Chondrocyte (in vitro differentiated cells): Measurements from ENCODE around the gene LIPH. TPM values are rescaled to one million over a fixed set of nuclear protein-coding genes. Genes with fewer than 3 reads are reported as not detected.

ENCODE experiments used
- DNase-seq: peaks from one replicate; pipeline ENCODE4 v3.0.0; 2021; ENCODE audit warnings: mixed read lengths, low spot score
- H3K27ac Mint-ChIP-seq: one replicate; pipeline ENCODE4 v1.8.0; 2021; ENCODE audit warnings: mild to moderate bottlenecking, moderate library complexity, mixed read lengths; ENCODE audit not compliant: unreplicated experiment
- H3K27me3 Mint-ChIP-seq: 2 replicates; pipeline ENCODE4 v1.8.0; 2021; ENCODE audit warnings: low read depth, mixed read lengths
- H3K36me3 Mint-ChIP-seq: 2 replicates; pipeline ENCODE4 v1.8.0; 2021; ENCODE audit warnings: low read depth, mixed read lengths
- H3K4me1 Mint-ChIP-seq: 2 replicates; pipeline ENCODE4 v1.8.0; 2021; ENCODE audit warnings: low read depth, mild to moderate bottlenecking, mixed read lengths
- H3K4me3 Mint-ChIP-seq: one replicate; pipeline ENCODE4 v1.8.0; 2021; ENCODE audit warnings: mild to moderate bottlenecking, moderate library complexity, mixed read lengths; ENCODE audit not compliant: unreplicated experiment
- H3K9me3 Mint-ChIP-seq: 2 replicates; pipeline ENCODE4 v1.8.0; 2021; ENCODE audit warnings: low read depth, mixed read lengths
- total RNA-seq: library from RNA; stranded (reverse); gene quantifications from 3 replicates; pipeline ENCODE4 v1.2.1, GENCODE V29; 2021
- TF ChIP-seq, protein P1 (sequence below): fragments of 200-600 bp; sonication (generic); IDR thresholded peaks from 2 replicates; pipeline ENCODE4 v1.5.0; 2021; ENCODE audit warnings: antibody characterized with exemption, mild to moderate bottlenecking, moderate library complexity

Gene LIPH
- total RNA-seq, 1 donor from 2014 or later = 0.40 TPM

DNA sequence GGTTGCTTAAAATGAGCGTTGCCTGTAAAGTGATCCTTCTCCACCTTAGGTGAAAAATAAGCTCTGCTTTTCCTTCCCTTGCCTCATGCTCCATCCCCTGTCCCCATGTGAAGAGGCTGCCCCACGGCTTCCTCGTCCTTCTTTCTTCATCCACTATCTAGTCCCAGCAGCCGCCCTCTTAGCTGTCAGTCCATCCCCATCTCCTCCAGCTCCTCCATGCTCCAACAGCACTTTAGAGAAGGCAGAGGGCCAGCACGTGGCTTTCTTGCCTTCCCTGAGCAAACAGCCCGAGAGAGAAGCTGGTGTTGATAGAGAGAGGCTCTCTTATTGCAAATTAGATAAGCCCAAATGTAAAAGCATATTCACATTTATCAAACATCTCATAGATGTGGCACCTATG lies 44.5 kb downstream of the LIPH start:
- peaks cover 4% of the 10 kb centered on the region for H3K27me3 Mint-ChIP-seq
- H3K27ac Mint-ChIP-seq = no peak overlapping the region
- H3K4me3 Mint-ChIP-seq = no peak overlapping the region
- TF ChIP-seq, protein P1, sequence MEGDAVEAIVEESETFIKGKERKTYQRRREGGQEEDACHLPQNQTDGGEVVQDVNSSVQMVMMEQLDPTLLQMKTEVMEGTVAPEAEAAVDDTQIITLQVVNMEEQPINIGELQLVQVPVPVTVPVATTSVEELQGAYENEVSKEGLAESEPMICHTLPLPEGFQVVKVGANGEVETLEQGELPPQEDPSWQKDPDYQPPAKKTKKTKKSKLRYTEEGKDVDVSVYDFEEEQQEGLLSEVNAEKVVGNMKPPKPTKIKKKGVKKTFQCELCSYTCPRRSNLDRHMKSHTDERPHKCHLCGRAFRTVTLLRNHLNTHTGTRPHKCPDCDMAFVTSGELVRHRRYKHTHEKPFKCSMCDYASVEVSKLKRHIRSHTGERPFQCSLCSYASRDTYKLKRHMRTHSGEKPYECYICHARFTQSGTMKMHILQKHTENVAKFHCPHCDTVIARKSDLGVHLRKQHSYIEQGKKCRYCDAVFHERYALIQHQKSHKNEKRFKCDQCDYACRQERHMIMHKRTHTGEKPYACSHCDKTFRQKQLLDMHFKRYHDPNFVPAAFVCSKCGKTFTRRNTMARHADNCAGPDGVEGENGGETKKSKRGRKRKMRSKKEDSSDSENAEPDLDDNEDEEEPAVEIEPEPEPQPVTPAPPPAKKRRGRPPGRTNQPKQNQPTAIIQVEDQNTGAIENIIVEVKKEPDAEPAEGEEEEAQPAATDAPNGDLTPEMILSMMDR = no peak
- no peaks in the 10 kb centered on the region for H3K36me3 Mint-ChIP-seq
- H3K4me1 Mint-ChIP-seq = no peaks in the 10 kb centered on the region
- no peak for DNase-seq
- no peaks in the 10 kb centered on the region for H3K9me3 Mint-ChIP-seq

- TF ChIP-seq, protein P1 = no peak
- Mint-ChIP-seq H3K27ac (no peak overlapping the region), H3K9me3 (no peaks in the 10 kb centered on the region), H3K27me3 (peaks cover 8% of the 10 kb centered on the region), H3K36me3 (no peaks in the 10 kb centered on the region), H3K4me3 (no peak overlapping the region), H3K4me1 (no peaks in the 10 kb centered on the region)
- DNase-seq = no peak
These were observed 47.8 kb downstream of the LIPH start for GRCh38 chr3:185504636-185505035.

DNA sequence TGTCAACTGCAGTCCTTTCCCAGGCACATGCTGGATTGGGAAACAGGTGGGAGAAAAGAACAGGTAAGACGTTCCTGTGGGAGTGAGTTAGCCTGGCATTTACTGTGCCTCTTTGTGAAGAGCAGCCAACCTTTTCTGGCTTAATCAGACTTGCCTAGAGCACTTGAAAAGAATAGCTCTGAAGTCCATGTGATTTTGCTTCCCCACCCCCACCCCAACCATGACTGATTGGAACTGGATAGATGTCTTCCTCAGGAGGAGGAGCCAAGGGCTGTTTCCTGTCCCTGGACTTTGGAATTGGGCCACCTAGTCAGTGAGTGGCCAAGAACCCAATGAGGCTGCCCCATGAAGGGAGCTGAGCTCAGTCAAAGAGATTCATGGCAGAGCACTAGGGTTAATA lies 48.9 kb downstream of the LIPH start:
- no peaks in the 10 kb centered on the region for H3K9me3 Mint-ChIP-seq
- H3K27ac Mint-ChIP-seq = no peak overlapping the region
- H3K36me3 Mint-ChIP-seq = no peaks in the 10 kb centered on the region
- peaks cover 8% of the 10 kb centered on the region for H3K27me3 Mint-ChIP-seq
- H3K4me1 Mint-ChIP-seq = peaks cover 4% of the 10 kb centered on the region
- DNase-seq = no peak
- no peak overlapping the region for H3K4me3 Mint-ChIP-seq
- TF ChIP-seq, protein P1 = no peak

DNA sequence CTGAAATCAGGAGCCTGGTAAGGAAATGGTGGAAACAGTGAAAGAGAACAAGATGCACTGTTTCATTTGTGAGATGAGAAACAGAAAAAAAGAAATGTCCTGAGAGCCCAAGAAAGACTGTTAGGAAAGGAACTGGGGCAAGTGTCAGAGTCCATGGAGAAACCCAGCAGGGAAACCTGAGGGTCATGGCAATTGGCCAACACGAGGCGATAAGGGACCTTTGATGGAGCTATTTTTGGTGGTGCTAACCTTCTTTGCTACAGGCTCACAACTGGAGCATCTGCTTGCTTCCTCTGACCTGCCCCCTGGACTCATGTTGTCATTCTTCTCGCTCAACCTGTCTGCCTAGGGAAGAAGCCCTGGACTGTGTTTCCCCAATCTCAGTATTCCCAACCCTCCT lies 49.4 kb downstream of the LIPH start:
- DNase-seq = no peak
- Mint-ChIP-seq H3K27ac (no peak overlapping the region), H3K4me1 (peaks cover 7% of the 10 kb centered on the region), H3K36me3 (no peaks in the 10 kb centered on the region), H3K9me3 (no peaks in the 10 kb centered on the region), H3K27me3 (peaks cover 8% of the 10 kb centered on the region), H3K4me3 (no peak overlapping the region)
- TF ChIP-seq, protein P1 = no peak

DNA sequence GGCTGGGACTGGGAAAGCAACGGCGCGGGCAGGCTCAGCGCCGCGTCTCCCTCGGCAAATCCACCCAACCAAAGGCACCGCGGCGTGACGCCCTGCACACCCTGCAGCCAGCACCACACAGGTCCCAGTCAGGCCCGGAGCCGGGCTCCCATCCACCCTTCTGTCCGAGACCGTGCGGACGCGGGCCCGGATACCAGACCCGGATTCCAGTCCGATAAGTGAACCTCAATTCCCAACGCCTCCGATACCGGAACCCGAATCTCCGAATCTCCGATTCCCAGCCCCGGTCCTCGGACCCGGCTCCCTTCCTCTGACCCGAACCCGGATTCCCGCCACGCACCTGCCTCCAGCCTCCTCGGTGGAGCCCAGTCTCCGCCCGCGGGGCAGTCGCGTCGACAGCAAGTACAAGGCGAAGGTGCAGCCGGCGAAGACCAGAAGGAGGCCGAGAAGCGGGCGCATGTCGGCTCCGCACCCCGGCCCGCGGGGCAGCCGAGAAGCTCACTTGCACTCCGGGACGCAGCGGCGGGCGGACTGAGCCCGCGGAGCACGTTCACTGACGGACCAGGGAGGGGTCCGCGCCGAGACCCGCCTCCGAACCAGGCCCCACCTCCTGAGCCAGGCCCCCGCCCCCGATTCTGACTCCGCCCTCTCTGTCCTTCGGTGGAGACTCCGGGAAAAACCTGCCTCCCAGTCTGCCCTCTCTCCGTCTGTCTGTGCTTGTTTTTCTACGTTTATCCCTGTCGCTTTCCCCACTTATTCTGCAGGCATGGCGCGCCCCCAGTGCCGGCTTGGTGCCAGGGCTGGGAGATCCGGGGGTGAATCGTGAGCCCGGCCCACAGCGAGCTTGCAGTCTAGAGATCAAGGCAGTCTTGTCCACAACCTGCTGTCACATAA lies 53.6 kb downstream of the LIPH start, which contains the start of gene TMEM41A:
TSS of gene TMEM41A (minus strand) at position 533 of the 894 bp plus-strand sequence. CDS start at position 459, 74 bp downstream.
- peaks cover 18% of the 10 kb centered on the region for H3K4me1 Mint-ChIP-seq
- peak within 1 kb of the TSS; percentile 97 for H3K27ac Mint-ChIP-seq
- peaks cover 6% of the 10 kb centered on the region for H3K27me3 Mint-ChIP-seq
- TF ChIP-seq, protein P1 = no peak
- peaks cover 12% of the 10 kb centered on the region for H3K36me3 Mint-ChIP-seq
- DNase-seq = peak; percentile 99
- no peaks in the 10 kb centered on the region for H3K9me3 Mint-ChIP-seq
- H3K4me3 Mint-ChIP-seq = peak within 1 kb of the TSS; percentile 96
